HG03097 (cell line): Measurements from ENCODE around the gene LANCL1.

Source experiments
- ATAC-seq: cut with Tn5 transposase; IDR thresholded peaks from one replicate; pipeline ENCODE4 v1.9.1; 2021; ENCODE audit not compliant: unreplicated experiment, low FRiP score

The LANCL1 gene

GRCh38 chr2:210476194-210477128 lies at the start of gene LANCL1:
Gene LANCL1 (minus strand): TSS chr2:210476759. CDS start chr2:210476396, 363 bp downstream.
- peak; percentile 100 for ATAC-seq

GRCh38 chr2:210524533-210524932 lies 48.0 kb upstream of the LANCL1 start:
- ATAC-seq = no peak

GRCh38 chr2:210523650-210524289 lies 47.2 kb upstream of the LANCL1 start:
- ATAC-seq = no peak

- ATAC-seq = no peak
Measured at GRCh38 chr2:210522399-210522798, 45.8 kb upstream of the LANCL1 start.

- no peak for ATAC-seq
Measured at GRCh38 chr2:210519594-210519993, 43.0 kb upstream of the LANCL1 start.

- no peak for ATAC-seq
Measured at GRCh38 chr2:210517264-210517663, 40.7 kb upstream of the LANCL1 start.

GRCh38 chr2:210515911-210516310 lies 39.4 kb upstream of the LANCL1 start:
- ATAC-seq = no peak

GRCh38 chr2:210503725-210504191 lies 27.2 kb upstream of the LANCL1 start:
- no peak for ATAC-seq

- peak; percentile 91 for ATAC-seq
Measured at GRCh38 chr2:210503001-210503623, 26.6 kb upstream of the LANCL1 start.

- ATAC-seq = peak; percentile 80
Measured at GRCh38 chr2:210496512-210496911, 20.0 kb upstream of the LANCL1 start.

GRCh38 chr2:210493528-210493927 lies 17.0 kb upstream of the LANCL1 start:
- no peak for ATAC-seq

GRCh38 chr2:210481601-210482175 lies 5.1 kb upstream of the LANCL1 start:
- ATAC-seq = no peak

- no peak for ATAC-seq
Measured at GRCh38 chr2:210480764-210481163, 4.2 kb upstream of the LANCL1 start.

- no peak for ATAC-seq
Measured at GRCh38 chr2:210480079-210480478, 3.5 kb upstream of the LANCL1 start.

- no peak for ATAC-seq
Measured at GRCh38 chr2:210478661-210479060, 2.1 kb upstream of the LANCL1 start.

- no peak for ATAC-seq
Measured at GRCh38 chr2:210477496-210477895, 937 bp upstream of the LANCL1 start.

- no peak for ATAC-seq
Measured at GRCh38 chr2:210475706-210476105, 853 bp downstream of the LANCL1 start.

GRCh38 chr2:210474776-210475175 lies 1.8 kb downstream of the LANCL1 start:
- no peak for ATAC-seq

GRCh38 chr2:210461401-210461800 lies 15.2 kb downstream of the LANCL1 start:
- ATAC-seq = peak; percentile 59

- ATAC-seq = peak; percentile 64
Measured at GRCh38 chr2:210460322-210461227, 16.0 kb downstream of the LANCL1 start.
